ENCODE results near the gene RBM38.

GRCh38 chr20:57433657-57434389, 42.6 kb downstream of the RBM38 start:
- TF ChIP-seq, protein P1, sequence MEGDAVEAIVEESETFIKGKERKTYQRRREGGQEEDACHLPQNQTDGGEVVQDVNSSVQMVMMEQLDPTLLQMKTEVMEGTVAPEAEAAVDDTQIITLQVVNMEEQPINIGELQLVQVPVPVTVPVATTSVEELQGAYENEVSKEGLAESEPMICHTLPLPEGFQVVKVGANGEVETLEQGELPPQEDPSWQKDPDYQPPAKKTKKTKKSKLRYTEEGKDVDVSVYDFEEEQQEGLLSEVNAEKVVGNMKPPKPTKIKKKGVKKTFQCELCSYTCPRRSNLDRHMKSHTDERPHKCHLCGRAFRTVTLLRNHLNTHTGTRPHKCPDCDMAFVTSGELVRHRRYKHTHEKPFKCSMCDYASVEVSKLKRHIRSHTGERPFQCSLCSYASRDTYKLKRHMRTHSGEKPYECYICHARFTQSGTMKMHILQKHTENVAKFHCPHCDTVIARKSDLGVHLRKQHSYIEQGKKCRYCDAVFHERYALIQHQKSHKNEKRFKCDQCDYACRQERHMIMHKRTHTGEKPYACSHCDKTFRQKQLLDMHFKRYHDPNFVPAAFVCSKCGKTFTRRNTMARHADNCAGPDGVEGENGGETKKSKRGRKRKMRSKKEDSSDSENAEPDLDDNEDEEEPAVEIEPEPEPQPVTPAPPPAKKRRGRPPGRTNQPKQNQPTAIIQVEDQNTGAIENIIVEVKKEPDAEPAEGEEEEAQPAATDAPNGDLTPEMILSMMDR (IDR thresholded peaks at IDR 0.05), result no peak
- no peak for TF ChIP-seq SIN3A (IDR thresholded peaks at IDR 0.05; ENCODE audit: borderline replicate concordance, insufficient read depth, low read depth, low read length)
- TF ChIP-seq, protein P2, sequence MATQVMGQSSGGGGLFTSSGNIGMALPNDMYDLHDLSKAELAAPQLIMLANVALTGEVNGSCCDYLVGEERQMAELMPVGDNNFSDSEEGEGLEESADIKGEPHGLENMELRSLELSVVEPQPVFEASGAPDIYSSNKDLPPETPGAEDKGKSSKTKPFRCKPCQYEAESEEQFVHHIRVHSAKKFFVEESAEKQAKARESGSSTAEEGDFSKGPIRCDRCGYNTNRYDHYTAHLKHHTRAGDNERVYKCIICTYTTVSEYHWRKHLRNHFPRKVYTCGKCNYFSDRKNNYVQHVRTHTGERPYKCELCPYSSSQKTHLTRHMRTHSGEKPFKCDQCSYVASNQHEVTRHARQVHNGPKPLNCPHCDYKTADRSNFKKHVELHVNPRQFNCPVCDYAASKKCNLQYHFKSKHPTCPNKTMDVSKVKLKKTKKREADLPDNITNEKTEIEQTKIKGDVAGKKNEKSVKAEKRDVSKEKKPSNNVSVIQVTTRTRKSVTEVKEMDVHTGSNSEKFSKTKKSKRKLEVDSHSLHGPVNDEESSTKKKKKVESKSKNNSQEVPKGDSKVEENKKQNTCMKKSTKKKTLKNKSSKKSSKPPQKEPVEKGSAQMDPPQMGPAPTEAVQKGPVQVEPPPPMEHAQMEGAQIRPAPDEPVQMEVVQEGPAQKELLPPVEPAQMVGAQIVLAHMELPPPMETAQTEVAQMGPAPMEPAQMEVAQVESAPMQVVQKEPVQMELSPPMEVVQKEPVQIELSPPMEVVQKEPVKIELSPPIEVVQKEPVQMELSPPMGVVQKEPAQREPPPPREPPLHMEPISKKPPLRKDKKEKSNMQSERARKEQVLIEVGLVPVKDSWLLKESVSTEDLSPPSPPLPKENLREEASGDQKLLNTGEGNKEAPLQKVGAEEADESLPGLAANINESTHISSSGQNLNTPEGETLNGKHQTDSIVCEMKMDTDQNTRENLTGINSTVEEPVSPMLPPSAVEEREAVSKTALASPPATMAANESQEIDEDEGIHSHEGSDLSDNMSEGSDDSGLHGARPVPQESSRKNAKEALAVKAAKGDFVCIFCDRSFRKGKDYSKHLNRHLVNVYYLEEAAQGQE (IDR thresholded peaks at IDR 0.05; ENCODE audit: insufficient read depth in 1 of 2, low read depth in 2 of 2, low read length in 1 of 2), result no peak

All from Panc1 (cell line).